B cell (primary cell): ENCODE results near the gene LRRC55. TPM values are rescaled to one million over a fixed set of nuclear protein-coding genes. Genes with fewer than 3 reads are reported as not detected.

Source experiments
- ATAC-seq: fragments of 200-7000 bp; cut with Tn5 transposase; one replicate; pipeline ENCODE4 v1.10.0; 2021; ENCODE audit warnings: low read depth, mild to moderate bottlenecking, moderate number of reproducible peaks, moderate library complexity
- CTCF ChIA-PET: fragments of 350-600 bp; sonication (Branson Sonifier 250); formaldehyde crosslinking; loops from one replicate; lab custom pipeline; 2021; ENCODE audit warnings: antibody characterized with exemption, inconsistent platforms; lab: Charles Lee
- POLR2A ChIA-PET: fragments of 350-600 bp; sonication (Branson Sonifier 250); formaldehyde crosslinking; loops from one replicate; lab custom pipeline; 2021; ENCODE audit warnings: antibody characterized with exemption; lab: Charles Lee
- DNase-seq: peaks from one replicate; pipeline ENCODE4 v3.0.0; 2013
- H2AFZ ChIP-seq: 2 replicates; pipeline ENCODE4 v1.6.1; 2012; ENCODE audit warnings: mild to moderate bottlenecking, low read depth, low read length; ENCODE audit not compliant: insufficient read depth, poor library complexity, severe bottlenecking
- H3K27ac ChIP-seq, 2 donors: 1 replicate in 1 of 2; 2 replicates in 1 of 2; pipeline ENCODE4 v1.5.1; 2012 to 2013; ENCODE audit warnings: low read length in 2 of 2, mild to moderate bottlenecking in 2 of 2, moderate library complexity in 1 of 2
- H3K27me3 ChIP-seq, 4 experiments: fragments of 200-600 bp in 1 of 4; sonication (generic) in 1 of 4; replicated peaks in 1 of 4; 1 replicate in 2 of 4; 2 replicates in 2 of 4; pipeline versions ENCODE4 v1.6.1 to v1.7.0; 2013 to 2016; ENCODE audit warnings: low read length in 3 of 4, mild to moderate bottlenecking in 2 of 4, mixed read lengths in 1 of 4, moderate library complexity in 1 of 4; ENCODE audit not compliant: insufficient read depth in 4 of 4, control insufficient read depth in 3 of 4; ENCODE audit errors: control extremely low read depth in 1 of 4
- H3K36me3 ChIP-seq, 2 experiments: replicated peaks in 1 of 2; 1 replicate in 1 of 2; 2 replicates in 1 of 2; pipeline versions ENCODE4 v1.6.1 to v1.7.1; 2013; ENCODE audit warnings: low read length in 1 of 2; ENCODE audit not compliant: insufficient read depth in 2 of 2, control insufficient read depth in 1 of 2; ENCODE audit errors: control extremely low read depth in 1 of 2, extremely low read depth in 1 of 2
- H3K4me1 ChIP-seq, 2 donors: fragments of 200-600 bp in 1 of 2; sonication (generic) in 1 of 2; 1 replicate in 1 of 2; 2 replicates in 1 of 2; pipeline versions ENCODE4 v1.5.1 to v1.6.1; 2013 to 2017; ENCODE audit warnings: low read length in 2 of 2; ENCODE audit not compliant: control insufficient read depth in 2 of 2, insufficient read depth in 2 of 2
- H3K4me2 ChIP-seq: replicated peaks from 2 replicates; pipeline ENCODE3; 2012; ENCODE audit warnings: mild to moderate bottlenecking, low read depth, low read length; ENCODE audit not compliant: poor library complexity, severe bottlenecking
- H3K4me3 ChIP-seq, 5 experiments: fragments of 200-600 bp in 1 of 5; sonication (generic) in 1 of 5; 1 replicate in 3 of 5; 2 replicates in 2 of 5; pipeline versions ENCODE4 v1.5.1 to v1.7.0; 2011 to 2016; ENCODE audit warnings: low read length in 4 of 5, mild to moderate bottlenecking in 4 of 5, low read depth in 2 of 5, control low read depth in 1 of 5, moderate library complexity in 1 of 5; ENCODE audit not compliant: insufficient read depth in 1 of 5; ENCODE audit errors: control extremely low read depth in 1 of 5, extremely low read depth in 1 of 5
- H3K79me2 ChIP-seq: fragments of 200-600 bp; sonication (generic); one replicate; pipeline ENCODE4 v1.6.0; 2016; ENCODE audit warnings: low read length; ENCODE audit not compliant: control insufficient read depth, insufficient read depth
- H3K9ac ChIP-seq: fragments of 200-600 bp; sonication (generic); 2 replicates; pipeline ENCODE4 v1.6.1; 2017; ENCODE audit warnings: mild to moderate bottlenecking, low read length, moderate library complexity
- H3K9me3 ChIP-seq, 3 donors: one replicate each; pipeline versions ENCODE4 v1.6.1 to v1.7.1; 2013; ENCODE audit warnings: low read length in 2 of 3; ENCODE audit not compliant: control insufficient read depth in 2 of 3, insufficient read depth in 1 of 3; ENCODE audit errors: control extremely low read depth in 1 of 3
- H4K20me1 ChIP-seq: 2 replicates; pipeline ENCODE4 v1.6.0; 2012; ENCODE audit warnings: mild to moderate bottlenecking, low read length; ENCODE audit not compliant: insufficient read depth, control insufficient read depth, poor library complexity, severe bottlenecking
- H3K27ac Mint-ChIP-seq: one replicate; pipeline ENCODE4 v1.8.0; 2021; ENCODE audit warnings: mixed read lengths
- H3K27me3 Mint-ChIP-seq: one replicate; pipeline ENCODE4 v1.8.0; 2021; ENCODE audit warnings: mixed read lengths
- H3K4me1 Mint-ChIP-seq: one replicate; pipeline ENCODE4 v1.8.0; 2021; ENCODE audit warnings: mixed read lengths
- H3K4me3 Mint-ChIP-seq: one replicate; pipeline ENCODE4 v1.8.0; 2021; ENCODE audit warnings: mixed read lengths
- H3K9me3 Mint-ChIP-seq: one replicate; pipeline ENCODE4 v1.8.0; 2022; ENCODE audit warnings: mixed read lengths; ENCODE audit not compliant: insufficient read depth
- CTCF ChIP-seq: fragments of 200-600 bp; IDR thresholded peaks from one replicate; pipeline ENCODE4 v1.8.0; 2022; ENCODE audit warnings: antibody characterized with exemption, mild to moderate bottlenecking
- EZH2 ChIP-seq: IDR thresholded peaks from 2 replicates; pipeline ENCODE4 v1.6.1; 2012; ENCODE audit warnings: borderline replicate concordance, low read depth, mild to moderate bottlenecking, moderate library complexity, low read length; ENCODE audit not compliant: insufficient read depth, poor library complexity, severe bottlenecking
- WGBS: methylation state at CpG from one replicate; pipeline ENCODE4 v1.1.5; 2013; ENCODE audit warnings: missing lambda C conversion rate; ENCODE audit not compliant: insufficient coverage; 5-methylcytosine and 5-hydroxymethylcytosine counted together
- intact Hi-C: fragments of 100-400 bp; cut with micrococcal nuclease; formaldehyde crosslinking; loops from one replicate; pipeline ENCODE4 v1.10.0; 2022
- polyA plus RNA-seq: library from polyadenylated mRNA; depleted of rRNA; stranded (reverse); fragments of >200 nt; gene quantifications from 2 replicates; pipeline ENCODE4 v1.2.3, GENCODE V29; 2012
- total RNA-seq, 2 donors: library from RNA; stranded (reverse); fragments of 120-200 nt in 1 of 2; gene quantifications; 1 replicate in 1 of 2; 2 replicates in 1 of 2; pipeline versions ENCODE4 v1.2.3 to v1.2.4, GENCODE V29; 2013 to 2022

LRRC55 gene
- total and polyA plus RNA-seq, 2 donors (not counting 1 experiment from before 2014, with no cell fraction given), result not detected

GRCh38 chr11:57160665-57161064 is 21.1 kb upstream of the LRRC55 start:
- peaks cover 0 to 12% (median 2%) of the 10 kb centered on the region in 4 experiments for H3K27me3 ChIP-seq
- H3K9me3 ChIP-seq, result peaks cover 0 to 4% (median 0%) of the 10 kb centered on the region in 3 donors
- no peak overlapping the region for H3K4me3 Mint-ChIP-seq
- no peak overlapping the region for H3K9ac ChIP-seq
- POLR2A ChIA-PET, result no interaction called here
- H3K4me1 ChIP-seq, result no peaks in the 10 kb centered on the region
- H3K27ac ChIP-seq, result no peak overlapping the region
- H3K36me3 ChIP-seq, result no peaks in the 10 kb centered on the region
- WGBS, result 80% methylated on average over 1 of the region's 2 CpGs
- no peak overlapping the region for H2AFZ ChIP-seq
- H3K4me1 Mint-ChIP-seq, result no peaks in the 10 kb centered on the region
- no peaks in the 10 kb centered on the region for H3K9me3 Mint-ChIP-seq
- ATAC-seq (no peak), DNase-seq (no peak)
- CTCF ChIA-PET, result no interaction called here
- no peak overlapping the region for H3K4me2 ChIP-seq
- TF ChIP-seq CTCF (no peak), EZH2 (no peak)
- no peak overlapping the region for H3K27ac Mint-ChIP-seq
- no peaks in the 10 kb centered on the region for H3K79me2 ChIP-seq
- intact Hi-C loops, result no loop called here
- no peak overlapping the region for H3K4me3 ChIP-seq
- H3K27me3 Mint-ChIP-seq, result peaks cover 46% of the 10 kb centered on the region
- H4K20me1 ChIP-seq, result no peaks in the 10 kb centered on the region

GRCh38 chr11:57161351-57161750 is 20.4 kb upstream of the LRRC55 start:
- no CpG with 5 or more reads among the region's 5 CpGs for WGBS
- ChIA-PET CTCF (no interaction called here), POLR2A (no interaction called here)
- ATAC-seq (no peak), DNase-seq (no peak)
- Histone ChIP-seq H3K36me3 (no peaks in the 10 kb centered on the region), H3K9me3 (peaks cover 0 to 4% (median 0%) of the 10 kb centered on the region in 3 donors), H4K20me1 (no peaks in the 10 kb centered on the region), H3K4me2 (no peak overlapping the region), H3K4me1 (no peaks in the 10 kb centered on the region), H2AFZ (no peak overlapping the region), H3K9ac (no peak overlapping the region), H3K27me3 (peaks cover 0 to 12% (median 2%) of the 10 kb centered on the region in 4 experiments), H3K27ac (no peak overlapping the region), H3K79me2 (no peaks in the 10 kb centered on the region), H3K4me3 (no peak overlapping the region)
- intact Hi-C loops, result no loop called here
- H3K27me3 Mint-ChIP-seq, result peaks cover 42% of the 10 kb centered on the region
- no peak overlapping the region for H3K27ac Mint-ChIP-seq
- no peak overlapping the region for H3K4me3 Mint-ChIP-seq
- no peaks in the 10 kb centered on the region for H3K4me1 Mint-ChIP-seq
- H3K9me3 Mint-ChIP-seq, result no peaks in the 10 kb centered on the region
- TF ChIP-seq CTCF (no peak), EZH2 (no peak)
